Motor neuron (in vitro differentiated cells): ENCODE data around the gene FOS. TPM values are rescaled to one million over a fixed set of nuclear protein-coding genes. Genes with fewer than 3 reads are reported as not detected.

Experiments
- ATAC-seq, 8 experiments: fragments of 200-7000 bp; cut with Tn5 transposase; replicated peaks in 6 of 8; 2 replicates each; pipeline ENCODE4 v1.8.0; 2021; ENCODE audit warnings: mild to moderate bottlenecking in 8 of 8, moderate library complexity in 8 of 8
- H3K27ac ChIP-seq, 2 donors: fragments of 250-450 bp; sonication (Bioruptor Pico); 2 replicates each; pipeline ENCODE4 v1.9.0; 2021; ENCODE audit warnings: antibody characterized with exemption in 2 of 2, mild to moderate bottlenecking in 2 of 2, moderate library complexity in 1 of 2
- H3K4me1 ChIP-seq, 2 donors: fragments of 250-450 bp; sonication (Bioruptor Pico); replicated peaks in 1 of 2; 2 replicates each; pipeline ENCODE4 v1.6.1; 2021; ENCODE audit warnings: antibody characterized with exemption in 2 of 2, mild to moderate bottlenecking in 2 of 2, moderate library complexity in 1 of 2
- H3K4me3 ChIP-seq, 5 donors: fragments of 250-450 bp; sonication (Bioruptor Pico); 2 replicates each; pipeline ENCODE4 v1.9.0; 2021; ENCODE audit warnings: antibody characterized with exemption in 5 of 5, mild to moderate bottlenecking in 5 of 5, moderate library complexity in 4 of 5
- WGBS, 10 experiments: fragments of 450-650 bp; shearing (Covaris generic); methylation state at CpG; one replicate each; pipeline ENCODE4 v1.0.0; 2022; 5-methylcytosine and 5-hydroxymethylcytosine counted together
- in situ Hi-C, 9 experiments: fragments of 400-800 bp; cut with MboI; loops; one replicate each; pipeline ENCODE4 v1.15.0; 2021; ENCODE audit warnings: low sequenced_read_pairs in 9 of 9, low pct_unique_long_range_greater_than_20kb in 2 of 9; ENCODE audit not compliant: unreplicated experiment in 9 of 9
- total RNA-seq, 8 experiments: library from RNA; unstranded; fragments of 300-600 nt; gene quantifications; 2 replicates each; pipeline versions ENCODE4 v1.2.3 to v1.2.4, GENCODE V29; 2022

The FOS gene
- total RNA-seq, 8 experiments from 2014 or later: 8.7 to 102 (median 52.9) TPM

DNA sequence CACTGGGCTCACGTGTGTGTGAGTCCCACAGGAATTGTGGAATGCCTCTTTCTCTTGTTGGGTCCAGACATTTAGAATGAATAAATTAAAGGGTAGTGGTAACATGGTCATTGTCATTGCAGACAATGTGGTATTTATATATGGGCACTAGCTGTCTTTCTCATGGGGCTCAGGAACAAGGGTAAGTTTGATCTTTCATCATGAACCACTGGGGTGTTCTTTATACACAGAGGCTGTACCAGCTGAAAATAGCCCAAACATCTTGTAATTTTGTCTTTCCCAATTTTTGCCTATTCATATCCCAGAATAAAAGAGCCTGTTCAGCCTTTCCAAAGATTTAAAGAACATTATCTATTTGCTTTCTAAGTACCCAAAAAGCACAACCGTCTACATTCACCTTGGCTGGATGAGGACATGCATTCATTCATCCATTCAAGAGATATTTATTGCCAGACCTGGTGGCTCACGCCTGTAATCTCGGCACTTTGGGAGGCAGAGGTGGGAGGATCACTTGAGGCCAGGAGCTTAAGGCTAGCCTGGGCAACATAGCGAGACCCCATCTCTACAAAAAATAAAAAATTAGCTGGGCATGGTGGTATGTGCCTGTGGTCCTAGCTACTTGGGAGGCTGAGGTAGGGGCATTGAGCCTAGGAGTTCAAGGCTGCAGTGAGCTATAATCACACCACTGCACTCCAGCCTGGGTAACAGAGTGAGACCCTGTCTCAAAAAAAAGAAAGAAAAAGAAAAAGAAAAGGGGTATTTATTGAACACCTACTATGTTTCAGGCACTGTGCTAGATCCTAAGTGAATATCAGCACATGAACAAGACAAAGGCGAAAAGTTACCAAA is 4.4 kb upstream of the FOS start:
- Histone ChIP-seq H3K4me3 (no peak overlapping the region), H3K4me1 (peaks cover 16 to 17% of the 10 kb centered on the region in 2 donors), H3K27ac (no peak overlapping the region)
- ATAC-seq: no peak
- in situ Hi-C loops: no loop called here
- WGBS, 10 experiments: 0 to 100% (median 85%) methylated on average over 1 to 5 of the region's 6 CpGs

DNA sequence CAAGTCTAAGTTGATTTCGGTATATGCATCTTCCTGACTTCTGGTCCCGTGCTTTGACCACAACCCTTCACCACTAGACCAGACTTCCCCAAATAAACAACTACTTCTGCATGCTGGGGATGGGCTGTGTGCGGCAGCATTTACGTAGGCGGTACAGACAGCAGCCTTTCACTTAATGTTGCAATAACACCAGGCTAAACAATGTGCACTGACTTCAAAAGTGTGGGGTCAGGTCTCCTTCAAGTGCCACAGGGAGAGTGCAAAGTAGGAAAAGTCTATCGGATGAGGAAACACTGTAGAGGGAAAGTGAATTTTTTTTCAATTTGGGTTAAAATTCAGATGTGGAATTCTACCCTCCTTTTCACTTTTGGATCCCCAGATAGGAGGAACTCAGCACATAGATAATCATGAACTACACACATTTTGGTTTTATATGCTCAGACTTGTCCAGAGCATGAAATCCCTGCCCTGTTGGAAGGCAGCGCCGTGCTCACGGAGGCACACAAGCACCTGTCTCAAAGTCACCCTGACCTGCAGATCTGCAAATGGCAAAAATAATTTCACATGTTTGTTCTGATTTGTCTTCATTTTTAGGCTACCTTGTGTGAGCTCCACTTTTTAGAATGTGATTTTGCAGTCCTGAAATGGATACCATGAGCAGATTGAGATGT is 3.6 kb upstream of the FOS start:
- ATAC-seq: no peak
- in situ Hi-C loops: loop anchor here in 3 of 9 experiments (25.0 kb wide), 1 partner anchor 138 kb away; the partner anchor contains the start of gene NEK9 (in 3 of the 3)
- H3K4me1 ChIP-seq: peaks cover 18 to 19% of the 10 kb centered on the region in 2 donors
- no peak overlapping the region for H3K4me3 ChIP-seq
- WGBS, 10 experiments: 78 to 100% (median 92%) methylated on average over 1 to 8 of the region's 9 CpGs; no CpG with 5 or more reads in 1 of the 10 experiments
- no peak overlapping the region for H3K27ac ChIP-seq

DNA sequence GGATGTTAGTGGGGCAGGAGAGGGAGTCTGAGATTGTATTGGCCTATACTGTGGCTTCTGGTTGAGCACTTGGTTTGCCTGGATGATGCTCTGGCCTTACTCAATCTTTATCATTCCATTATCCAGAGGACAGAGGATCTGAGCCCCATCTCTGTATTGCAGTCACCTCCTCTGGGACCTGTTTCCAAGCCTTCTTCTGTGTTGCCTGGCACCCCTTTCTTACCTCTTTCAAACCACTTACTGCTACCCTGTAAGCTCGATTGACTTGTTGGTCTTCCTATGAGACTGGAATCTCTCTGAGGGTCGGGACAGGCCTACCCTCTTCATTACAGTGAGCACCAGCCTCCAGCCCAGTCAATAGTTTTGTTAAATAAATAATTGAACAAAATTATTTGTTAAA is 3.0 kb upstream of the FOS start:
- Histone ChIP-seq H3K4me1 (peaks cover 24% of the 10 kb centered on the region in 2 donors), H3K27ac (no peak overlapping the region), H3K4me3 (no peak overlapping the region)
- WGBS, 10 experiments: 52 to 100% (median 75%) methylated on average over 1 to 2 of the region's 2 CpGs; no CpG with 5 or more reads in 5 of the 10 experiments
- in situ Hi-C loops: loop anchor here in 3 of 9 experiments (25.0 kb wide), 1 partner anchor 138 kb away; the partner anchor contains the start of gene NEK9 (in 3 of the 3)
- no peak for ATAC-seq

DNA sequence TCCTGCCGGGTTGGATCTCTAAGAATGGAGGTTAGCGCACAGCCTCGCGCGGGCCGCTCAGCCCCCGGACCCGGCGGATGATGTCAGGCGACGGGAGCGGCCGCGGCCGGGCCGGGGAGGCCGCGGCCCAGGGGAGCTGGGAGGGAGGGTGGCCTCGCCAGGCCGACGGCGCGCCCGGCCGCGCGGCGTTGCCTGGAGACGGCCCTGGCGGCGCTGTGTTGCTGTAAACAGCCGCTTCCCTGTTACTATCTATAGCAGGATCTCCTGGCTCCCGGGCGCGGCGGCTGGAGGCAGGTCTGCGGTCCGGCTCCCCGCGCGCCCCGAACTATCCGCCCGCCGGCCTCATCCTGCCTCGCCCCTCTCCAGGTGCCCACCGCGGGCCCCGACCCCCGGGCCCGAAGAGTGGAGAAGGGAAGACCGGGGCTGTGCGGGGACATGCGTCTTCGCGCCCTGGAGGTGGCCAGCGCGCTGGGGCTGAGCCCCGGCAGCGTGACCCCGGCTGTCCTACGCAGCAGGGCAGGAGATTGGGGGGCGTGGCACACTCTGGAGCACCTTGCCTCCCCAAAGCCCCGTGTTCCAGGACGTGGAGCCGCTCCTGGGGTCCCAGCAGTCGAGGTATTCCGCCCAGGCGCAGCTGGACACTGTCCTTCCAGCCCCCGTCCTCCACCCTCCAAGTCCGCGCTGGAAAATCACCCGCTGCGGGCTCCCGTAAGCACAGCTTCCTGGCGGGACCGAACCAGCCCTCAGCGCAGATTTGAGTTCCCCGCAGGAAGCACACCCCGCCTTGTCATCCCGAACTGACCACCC is 1.4 kb upstream of the FOS start:
- WGBS, 10 experiments: 0 to 10% (median 0%) methylated on average over 1 to 12 of the region's 81 CpGs; no CpG with 5 or more reads in 3 of the 10 experiments
- peak; percentile 26 to 70 (median 62) for ATAC-seq
- H3K4me1 ChIP-seq: peaks cover 24% of the 10 kb centered on the region in 2 donors
- in situ Hi-C loops: loop anchor here in 3 of 9 experiments (25.0 kb wide), 1 partner anchor 140 kb away; the partner anchor contains the start of gene NEK9 (in 3 of the 3)
- H3K4me3 ChIP-seq: peak overlapping the region; percentile 48 to 79 (median 64)
- H3K27ac ChIP-seq: peak overlapping the region; percentile 97 to 98

DNA sequence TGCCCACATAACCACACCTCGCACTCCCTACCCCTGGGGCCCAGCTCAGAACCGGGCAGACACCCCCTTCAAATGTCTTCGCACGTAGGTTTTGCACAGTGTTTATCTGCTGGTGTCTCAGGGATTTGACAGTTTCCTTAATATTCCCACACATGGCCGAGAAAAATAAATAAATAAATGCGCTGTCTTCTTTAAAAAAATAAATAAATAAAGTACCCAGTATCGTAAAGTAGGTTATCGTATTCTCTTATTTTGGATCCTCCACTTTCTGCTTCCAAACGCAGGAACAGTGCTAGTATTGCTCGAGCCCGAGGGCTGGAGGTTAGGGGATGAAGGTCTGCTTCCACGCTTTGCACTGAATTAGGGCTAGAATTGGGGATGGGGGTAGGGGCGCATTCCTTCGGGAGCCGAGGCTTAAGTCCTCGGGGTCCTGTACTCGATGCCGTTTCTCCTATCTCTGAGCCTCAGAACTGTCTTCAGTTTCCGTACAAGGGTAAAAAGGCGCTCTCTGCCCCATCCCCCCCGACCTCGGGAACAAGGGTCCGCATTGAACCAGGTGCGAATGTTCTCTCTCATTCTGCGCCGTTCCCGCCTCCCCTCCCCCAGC is 710 bp upstream of the FOS start:
- WGBS, 10 experiments: 0 to 4% (median 1%) methylated on average over 2 to 10 of the region's 27 CpGs; no CpG with 5 or more reads in 2 of the 10 experiments
- in situ Hi-C loops: loop anchor here in 3 of 9 experiments (25.0 kb wide), 1 partner anchor 141 kb away; the partner anchor contains the start of gene NEK9 (in 3 of the 3)
- H3K4me3 ChIP-seq: peak overlapping the region; percentile 48 to 79 (median 64)
- peak overlapping the region; percentile 97 to 98 for H3K27ac ChIP-seq
- peak in 1 of 8 experiments; percentile 1 for ATAC-seq
- H3K4me1 ChIP-seq: peaks cover 24% of the 10 kb centered on the region in 2 donors

DNA sequence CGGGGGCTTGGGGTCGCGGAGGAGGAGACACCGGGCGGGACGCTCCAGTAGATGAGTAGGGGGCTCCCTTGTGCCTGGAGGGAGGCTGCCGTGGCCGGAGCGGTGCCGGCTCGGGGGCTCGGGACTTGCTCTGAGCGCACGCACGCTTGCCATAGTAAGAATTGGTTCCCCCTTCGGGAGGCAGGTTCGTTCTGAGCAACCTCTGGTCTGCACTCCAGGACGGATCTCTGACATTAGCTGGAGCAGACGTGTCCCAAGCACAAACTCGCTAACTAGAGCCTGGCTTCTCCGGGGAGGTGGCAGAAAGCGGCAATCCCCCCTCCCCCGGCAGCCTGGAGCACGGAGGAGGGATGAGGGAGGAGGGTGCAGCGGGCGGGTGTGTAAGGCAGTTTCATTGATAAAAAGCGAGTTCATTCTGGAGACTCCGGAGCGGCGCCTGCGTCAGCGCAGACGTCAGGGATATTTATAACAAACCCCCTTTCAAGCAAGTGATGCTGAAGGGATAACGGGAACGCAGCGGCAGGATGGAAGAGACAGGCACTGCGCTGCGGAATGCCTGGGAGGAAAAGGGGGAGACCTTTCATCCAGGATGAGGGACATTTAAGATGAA is 630 bp downstream of the FOS start:
- peak in 5 of 8 experiments; percentile 9 to 24 (median 22) for ATAC-seq
- in situ Hi-C loops: loop anchor here in 3 of 9 experiments (25.0 kb wide), 1 partner anchor 142 kb away; the partner anchor contains the start of gene NEK9 (in 3 of the 3)

DNA sequence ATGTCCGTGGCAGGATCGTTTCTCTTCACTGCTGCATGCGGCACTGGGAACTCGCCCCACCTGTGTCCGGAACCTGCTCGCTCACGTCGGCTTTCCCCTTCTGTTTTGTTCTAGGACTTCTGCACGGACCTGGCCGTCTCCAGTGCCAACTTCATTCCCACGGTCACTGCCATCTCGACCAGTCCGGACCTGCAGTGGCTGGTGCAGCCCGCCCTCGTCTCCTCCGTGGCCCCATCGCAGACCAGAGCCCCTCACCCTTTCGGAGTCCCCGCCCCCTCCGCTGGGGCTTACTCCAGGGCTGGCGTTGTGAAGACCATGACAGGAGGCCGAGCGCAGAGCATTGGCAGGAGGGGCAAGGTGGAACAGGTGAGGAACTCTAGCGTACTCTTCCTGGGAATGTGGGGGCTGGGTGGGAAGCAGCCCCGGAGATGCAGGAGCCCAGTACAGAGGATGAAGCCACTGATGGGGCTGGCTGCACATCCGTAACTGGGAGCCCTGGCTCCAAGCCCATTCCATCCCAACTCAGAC is 1.2 kb downstream of the FOS start:
- H3K4me1 ChIP-seq: peaks cover 12 to 13% of the 10 kb centered on the region in 2 donors
- in situ Hi-C loops: loop anchor here in 3 of 9 experiments (25.0 kb wide), 1 partner anchor 143 kb away; the partner anchor contains the start of gene NEK9 (in 3 of the 3)
- H3K4me3 ChIP-seq: peak overlapping the region; percentile 48 to 79 (median 64)
- ATAC-seq: peak in 5 of 8 experiments; percentile 1 to 5 (median 2)
- H3K27ac ChIP-seq: no peak overlapping the region
- WGBS, 10 experiments: 0 to 5% (median 2%) methylated on average over 2 to 6 of the region's 26 CpGs; no CpG with 5 or more reads in 6 of the 10 experiments

More for the DNA sequence above, 630 bp downstream of the FOS start:
- H3K4me3 ChIP-seq: peak overlapping the region; percentile 48 to 79 (median 64)
- WGBS, 10 experiments: 0% methylated on average over 1 to 8 of the region's 38 CpGs; no CpG with 5 or more reads in 4 of the 10 experiments
- H3K27ac ChIP-seq: peak overlapping the region; percentile 97 to 98
- peaks cover 13% of the 10 kb centered on the region in 2 donors for H3K4me1 ChIP-seq

DNA sequence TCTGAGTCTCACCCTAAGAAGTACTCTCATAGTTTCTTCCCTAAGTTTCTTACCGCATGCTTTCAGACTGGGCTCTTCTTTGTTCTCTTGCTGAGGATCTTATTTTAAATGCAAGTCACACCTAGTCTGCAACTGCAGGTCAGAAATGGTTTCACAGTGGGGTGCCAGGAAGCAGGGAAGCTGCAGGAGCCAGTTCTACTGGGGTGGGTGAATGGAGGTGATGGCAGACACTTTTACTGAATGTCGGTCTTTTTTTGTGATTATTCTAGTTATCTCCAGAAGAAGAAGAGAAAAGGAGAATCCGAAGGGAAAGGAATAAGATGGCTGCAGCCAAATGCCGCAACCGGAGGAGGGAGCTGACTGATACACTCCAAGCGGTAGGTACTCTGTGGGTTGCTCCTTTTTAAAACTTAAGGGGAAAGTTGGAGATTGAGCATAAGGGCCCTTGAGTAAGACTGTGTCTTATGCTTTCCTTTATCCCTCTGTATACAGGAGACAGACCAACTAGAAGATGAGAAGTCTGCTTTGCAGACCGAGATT is 1.7 kb downstream of the FOS start:
- peak overlapping the region; percentile 48 to 79 (median 64) for H3K4me3 ChIP-seq
- no peak overlapping the region for H3K27ac ChIP-seq
- ATAC-seq: peak in 1 of 8 experiments; percentile 0
- 0 to 96% (median 44%) methylated on average over 1 to 7 of the region's 7 CpGs; no CpG with 5 or more reads in 3 of the 10 experiments for WGBS, 10 experiments
- peaks cover 12 to 13% of the 10 kb centered on the region in 2 donors for H3K4me1 ChIP-seq
- in situ Hi-C loops: loop anchor here in 3 of 9 experiments (25.0 kb wide), 1 partner anchor 143 kb away; the partner anchor contains the start of gene NEK9 (in 3 of the 3)

DNA sequence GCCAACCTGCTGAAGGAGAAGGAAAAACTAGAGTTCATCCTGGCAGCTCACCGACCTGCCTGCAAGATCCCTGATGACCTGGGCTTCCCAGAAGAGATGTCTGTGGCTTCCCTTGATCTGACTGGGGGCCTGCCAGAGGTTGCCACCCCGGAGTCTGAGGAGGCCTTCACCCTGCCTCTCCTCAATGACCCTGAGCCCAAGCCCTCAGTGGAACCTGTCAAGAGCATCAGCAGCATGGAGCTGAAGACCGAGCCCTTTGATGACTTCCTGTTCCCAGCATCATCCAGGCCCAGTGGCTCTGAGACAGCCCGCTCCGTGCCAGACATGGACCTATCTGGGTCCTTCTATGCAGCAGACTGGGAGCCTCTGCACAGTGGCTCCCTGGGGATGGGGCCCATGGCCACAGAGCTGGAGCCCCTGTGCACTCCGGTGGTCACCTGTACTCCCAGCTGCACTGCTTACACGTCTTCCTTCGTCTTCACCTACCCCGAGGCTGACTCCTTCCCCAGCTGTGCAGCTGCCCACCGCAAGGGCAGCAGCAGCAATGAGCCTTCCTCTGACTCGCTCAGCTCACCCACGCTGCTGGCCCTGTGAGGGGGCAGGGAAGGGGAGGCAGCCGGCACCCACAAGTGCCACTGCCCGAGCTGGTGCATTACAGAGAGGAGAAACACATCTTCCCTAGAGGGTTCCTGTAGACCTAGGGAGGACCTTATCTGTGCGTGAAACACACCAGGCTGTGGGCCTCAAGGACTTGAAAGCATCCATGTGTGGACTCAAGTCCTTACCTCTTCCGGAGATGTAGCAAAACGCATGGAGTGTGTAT is 2.4 kb downstream of the FOS start:
- in situ Hi-C loops: loop anchor here in 3 of 9 experiments (25.0 kb wide), 1 partner anchor 144 kb away; the partner anchor contains the start of gene NEK9 (in 3 of the 3)
- H3K4me3 ChIP-seq: peak overlapping the region in 3 of 5 donors; percentile 60 to 73 (median 64)
- H3K27ac ChIP-seq: no peak overlapping the region

DNA sequence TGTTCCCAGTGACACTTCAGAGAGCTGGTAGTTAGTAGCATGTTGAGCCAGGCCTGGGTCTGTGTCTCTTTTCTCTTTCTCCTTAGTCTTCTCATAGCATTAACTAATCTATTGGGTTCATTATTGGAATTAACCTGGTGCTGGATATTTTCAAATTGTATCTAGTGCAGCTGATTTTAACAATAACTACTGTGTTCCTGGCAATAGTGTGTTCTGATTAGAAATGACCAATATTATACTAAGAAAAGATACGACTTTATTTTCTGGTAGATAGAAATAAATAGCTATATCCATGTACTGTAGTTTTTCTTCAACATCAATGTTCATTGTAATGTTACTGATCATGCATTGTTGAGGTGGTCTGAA is 3.0 kb downstream of the FOS start:
- in situ Hi-C loops: loop anchor here in 3 of 9 experiments (25.0 kb wide), 1 partner anchor 144 kb away; the partner anchor contains the start of gene NEK9 (in 3 of the 3)
- 83 to 100% (median 100%) methylated on average over 1 of the region's 1 CpG for WGBS, 10 experiments
- peaks cover 7 to 12% of the 10 kb centered on the region in 2 donors for H3K4me1 ChIP-seq
- no peak overlapping the region for H3K27ac ChIP-seq
- no peak for ATAC-seq
- peak overlapping the region in 2 of 5 donors; percentile 64 to 73 for H3K4me3 ChIP-seq

More for the DNA sequence above, 2.4 kb downstream of the FOS start:
- 50 to 87% (median 74%) methylated on average over 1 to 10 of the region's 17 CpGs; no CpG with 5 or more reads in 7 of the 10 experiments for WGBS, 10 experiments
- peaks cover 12 to 13% of the 10 kb centered on the region in 2 donors for H3K4me1 ChIP-seq
- ATAC-seq: peak in 2 of 8 experiments; percentile 0 to 5
